HEK293T (cell line): ENCODE results near the gene ARID1B.

Source experiments
- BHLHE40 ChIP-seq: fragments of 450-650 bp; IDR thresholded peaks from 2 replicates; pipeline ENCODE4 v1.6.1; 2016; ENCODE audit warnings: mild to moderate bottlenecking, moderate library complexity, borderline replicate concordance
- CTBP1 ChIP-seq: fragments of 450-650 bp; IDR thresholded peaks from 2 replicates; pipeline ENCODE4 v1.6.1; 2016; ENCODE audit warnings: borderline replicate concordance
- ELF4 ChIP-seq: fragments of 450-650 bp; IDR thresholded peaks from 2 replicates; pipeline ENCODE4 v1.6.1; 2017; ENCODE audit warnings: antibody characterized with exemption
- FOXA1 ChIP-seq: fragments of 450-650 bp; IDR thresholded peaks from 2 replicates; pipeline ENCODE4 v1.6.1; 2016; ENCODE audit warnings: mild to moderate bottlenecking
- FOXM1 ChIP-seq: fragments of 450-650 bp; IDR thresholded peaks from 2 replicates; pipeline ENCODE4 v1.6.1; 2017; ENCODE audit warnings: mild to moderate bottlenecking, borderline replicate concordance
- L3MBTL2 ChIP-seq: fragments of 450-650 bp; conservative IDR thresholded peaks from 2 replicates; pipeline ENCODE4 v1.6.1; 2016; ENCODE audit warnings: mild to moderate bottlenecking
- SP1 ChIP-seq: fragments of 450-650 bp; IDR thresholded peaks from 2 replicates; pipeline ENCODE4 v1.6.1; 2017
- TARDBP ChIP-seq: fragments of 450-650 bp; IDR thresholded peaks from 2 replicates; pipeline ENCODE4 v1.6.1; 2016

GRCh38 chr6:156900292-156900691 is 123.1 kb downstream of the ARID1B start:
- TF ChIP-seq L3MBTL2 (no peak), ELF4 (no peak), TARDBP (no peak), FOXA1 (no peak), BHLHE40 (no peak), CTBP1 (no peak), SP1 (no peak), FOXM1 (no peak)
